HG03558 (cell line): ENCODE measurements around the gene ITIH4.
"Not testable (repeated sequence)": the region's sequence is repeated elsewhere in the genome, so short reads cannot be mapped to it uniquely, and the experiment has no call there.

Experiments used
- ATAC-seq: cut with Tn5 transposase; IDR thresholded peaks from one replicate; pipeline ENCODE4 v1.9.1; 2021; ENCODE audit warnings: moderate number of reproducible peaks; ENCODE audit not compliant: unreplicated experiment; ENCODE audit errors: extremely low read depth

The ITIH4 gene

DNA sequence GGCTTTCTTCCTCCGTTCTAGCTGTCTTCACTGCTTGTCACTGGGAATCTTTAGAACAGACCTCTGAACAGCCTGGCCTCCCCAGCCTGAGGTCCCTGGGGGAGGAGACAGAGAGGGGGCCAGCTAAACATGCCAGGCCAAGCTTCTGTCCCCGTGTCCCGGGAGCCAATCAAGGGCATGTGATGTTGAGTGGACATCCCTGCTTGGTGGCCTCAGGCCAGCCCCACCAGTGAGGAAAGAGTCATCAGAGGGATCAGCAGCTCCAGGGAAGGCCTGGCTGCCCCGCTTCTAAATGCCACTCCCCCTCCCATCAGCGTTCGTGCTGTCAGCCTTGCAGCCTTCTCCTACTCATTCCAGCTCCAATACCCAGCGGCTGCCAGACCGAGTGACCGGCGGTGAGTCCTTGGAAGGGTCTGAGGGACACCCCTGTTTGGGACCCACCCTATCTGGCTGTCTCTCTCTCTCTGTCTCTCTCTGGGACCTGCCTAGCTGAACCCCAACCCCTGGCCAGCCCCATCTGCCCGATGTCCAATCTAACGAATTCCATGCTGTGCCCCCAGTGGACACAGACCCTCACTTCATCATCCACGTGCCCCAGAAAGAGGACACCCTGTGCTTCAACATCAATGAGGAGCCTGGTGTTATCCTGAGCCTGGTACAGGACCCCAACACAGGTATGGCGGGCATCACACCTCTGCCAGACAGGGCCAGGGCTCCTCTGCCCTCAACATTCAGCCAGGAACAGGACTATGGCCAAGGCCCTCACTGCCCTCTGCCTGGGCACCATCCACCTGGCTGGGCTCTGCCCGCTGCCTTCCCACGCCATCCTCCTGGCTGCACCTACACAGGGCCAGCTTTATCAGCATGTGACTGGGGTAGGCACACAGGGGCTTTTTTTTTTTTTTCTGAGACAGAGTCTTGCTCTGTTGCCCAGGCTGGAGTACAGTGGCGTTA, 42.5 kb downstream of the ITIH4 start:
- no peak for ATAC-seq

DNA sequence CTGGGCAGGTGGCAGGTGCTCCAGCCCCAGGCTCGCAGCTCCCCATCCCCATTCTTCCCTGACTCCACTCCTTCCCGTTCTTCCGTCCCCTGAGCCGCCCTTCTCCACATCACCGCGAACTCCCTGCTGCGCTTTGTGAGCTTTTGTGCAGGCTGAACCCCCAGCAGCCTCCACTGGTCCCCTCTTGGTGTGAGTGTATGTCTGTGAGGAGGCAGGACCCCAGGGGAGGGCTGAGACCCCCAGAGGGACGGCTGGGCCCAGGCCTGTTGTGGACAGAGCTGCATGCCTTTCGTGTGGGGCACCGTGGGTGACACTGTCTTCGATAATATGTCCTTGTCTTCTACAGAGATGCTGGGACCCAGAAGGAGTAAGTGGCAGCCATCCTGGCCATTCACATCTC, 43.2 kb downstream of the ITIH4 start:
- no peak for ATAC-seq

DNA sequence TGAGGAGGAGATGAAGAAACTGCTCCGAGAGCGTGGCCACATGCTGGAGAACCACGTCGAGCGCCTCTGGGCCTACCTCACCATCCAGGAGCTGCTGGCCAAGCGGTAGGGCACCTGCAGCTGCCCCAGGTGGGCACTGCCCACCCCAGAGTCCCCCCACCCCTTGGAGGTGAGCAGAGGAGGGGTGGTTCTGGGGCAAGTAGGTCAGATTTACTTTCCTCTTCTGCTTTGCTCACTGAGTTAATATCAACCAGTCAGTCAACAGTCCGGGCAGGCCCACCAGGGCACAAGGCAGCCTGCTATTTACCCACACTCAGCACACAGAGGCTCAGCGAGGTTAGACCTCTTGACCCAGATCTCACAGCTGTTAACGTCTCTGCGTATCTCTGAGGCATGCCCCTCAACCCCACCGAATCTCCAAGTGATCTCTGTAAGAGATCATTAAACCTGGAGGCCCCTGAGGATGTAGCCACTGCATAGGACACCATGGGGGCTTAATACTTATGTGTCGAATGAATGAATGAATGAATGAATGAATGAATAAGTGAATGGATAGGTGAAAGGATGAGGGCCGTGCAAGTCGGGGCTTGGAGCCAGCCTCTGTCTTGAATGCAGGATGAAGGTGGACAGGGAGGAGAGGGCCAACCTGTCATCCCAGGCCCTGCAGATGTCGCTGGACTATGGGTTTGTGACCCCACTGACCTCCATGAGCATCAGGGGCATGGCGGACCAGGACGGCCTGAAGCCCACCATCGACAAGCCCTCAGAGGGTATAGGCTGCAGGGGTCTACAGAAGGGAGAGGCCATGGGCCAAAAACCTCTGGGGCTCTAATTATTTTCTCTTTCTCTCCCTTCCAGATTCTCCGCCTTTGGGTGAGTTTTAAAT, 43.9 kb downstream of the ITIH4 start:
- ATAC-seq: no peak

DNA sequence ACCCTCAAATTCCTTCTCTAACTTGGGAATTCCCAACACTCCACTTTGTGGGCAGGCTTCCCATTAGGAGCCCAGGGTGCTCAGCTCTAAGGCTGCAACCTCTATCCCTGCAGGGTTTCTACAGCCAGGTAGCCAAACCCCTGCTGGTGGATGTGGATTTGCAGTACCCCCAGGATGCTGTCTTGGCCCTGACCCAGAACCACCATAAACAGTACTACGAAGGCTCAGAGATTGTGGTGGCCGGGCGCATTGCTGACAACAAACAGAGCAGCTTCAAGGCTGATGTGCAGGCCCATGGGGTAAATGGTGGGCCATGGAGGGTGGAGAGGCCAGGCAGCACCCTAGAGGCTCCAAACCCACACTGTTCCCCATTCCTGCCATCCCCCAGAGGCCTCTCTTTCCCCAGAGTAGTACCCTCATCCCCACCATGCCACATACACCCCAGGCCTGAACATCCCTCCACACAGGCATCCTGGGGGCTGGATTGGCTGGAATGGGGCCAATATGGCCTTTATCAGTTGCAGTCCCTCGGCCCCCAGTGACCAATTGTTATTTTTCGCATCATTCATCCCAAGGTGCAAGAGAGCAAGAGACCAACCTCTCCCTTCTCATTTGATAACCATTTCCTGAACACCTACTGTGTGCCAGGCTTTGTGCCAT, 45.4 kb downstream of the ITIH4 start:
- no peak for ATAC-seq

DNA sequence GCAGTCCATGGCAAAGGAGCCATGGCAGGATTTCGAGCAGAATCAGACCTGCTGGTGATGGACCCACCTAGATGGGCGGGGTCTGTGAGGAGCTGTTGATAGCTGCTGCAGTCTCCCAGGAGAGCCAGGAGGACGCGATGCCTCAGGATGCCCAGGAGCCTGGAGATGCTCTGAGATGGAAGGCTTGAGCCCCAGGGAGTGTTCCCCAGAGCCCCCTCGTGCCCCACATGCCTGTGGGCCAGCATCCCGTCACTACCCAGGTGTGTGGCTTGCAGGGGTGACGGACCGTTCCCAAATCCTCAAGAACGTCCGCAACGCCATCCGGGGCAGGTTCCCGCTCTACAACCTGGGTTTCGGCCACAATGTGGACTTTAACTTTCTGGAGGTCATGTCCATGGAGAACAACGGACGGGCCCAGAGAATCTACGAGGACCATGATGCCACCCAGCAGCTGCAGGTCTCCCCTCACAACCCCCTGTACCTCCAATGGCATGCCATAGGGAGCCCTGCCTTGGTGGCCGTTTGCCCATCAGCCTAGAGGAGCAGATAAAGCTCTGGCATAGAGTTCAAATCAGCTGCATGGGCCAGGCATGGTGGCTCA, 46.4 kb downstream of the ITIH4 start:
- ATAC-seq: no peak

DNA sequence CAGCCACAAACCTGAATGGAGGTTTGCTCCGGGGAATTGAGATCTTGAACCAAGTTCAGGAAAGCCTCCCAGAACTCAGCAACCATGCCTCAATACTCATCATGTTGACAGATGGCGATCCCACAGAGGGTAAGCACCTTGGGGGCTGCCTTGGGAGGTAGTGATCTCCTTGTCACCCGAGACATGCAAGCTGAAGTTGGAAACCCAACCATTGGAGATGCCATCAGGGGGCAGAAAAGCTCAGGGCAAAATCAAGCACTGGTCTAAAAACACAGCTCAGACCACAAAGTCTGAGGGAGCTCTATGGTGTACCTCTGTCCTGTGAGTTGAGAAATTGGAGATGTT, 47.3 kb downstream of the ITIH4 start:
- no peak for ATAC-seq

DNA sequence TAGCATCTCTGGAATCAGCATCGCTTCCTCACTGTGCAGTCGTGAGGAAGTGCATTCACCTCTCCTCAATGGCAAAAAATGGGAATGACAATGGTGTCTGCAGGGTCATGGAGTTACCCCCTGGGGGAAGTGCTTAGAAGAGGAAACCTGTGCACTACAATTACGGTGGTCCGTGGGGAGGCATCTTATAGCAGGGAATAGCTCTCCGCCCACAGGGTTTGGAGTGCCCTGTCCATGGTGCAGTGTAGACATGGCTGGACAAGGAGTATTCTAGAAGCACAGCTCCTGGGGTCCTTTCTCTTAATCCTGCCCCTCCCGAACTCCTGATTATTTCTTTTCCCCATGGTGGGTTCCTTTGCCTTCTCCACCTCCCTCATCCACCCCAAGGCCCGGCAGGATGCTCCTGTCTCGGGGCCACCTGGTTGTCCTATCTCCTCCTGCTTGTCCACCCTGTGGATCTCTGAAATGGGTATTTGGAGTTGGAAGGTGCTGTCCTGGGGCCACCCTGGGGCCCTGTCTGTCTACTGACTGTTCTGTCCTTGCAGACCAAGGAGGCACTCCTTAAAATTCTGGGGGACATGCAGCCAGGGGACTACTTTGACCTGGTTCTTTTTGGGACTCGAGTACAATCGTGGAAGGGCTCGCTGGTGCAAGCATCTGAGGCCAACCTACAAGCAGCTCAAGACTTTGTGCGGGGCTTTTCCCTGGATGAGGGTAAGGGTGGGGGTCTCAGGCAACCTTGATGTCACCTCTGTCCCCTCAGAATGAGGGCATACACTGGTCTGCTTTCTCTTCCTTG, 47.9 kb downstream of the ITIH4 start:
- ATAC-seq: no peak

DNA sequence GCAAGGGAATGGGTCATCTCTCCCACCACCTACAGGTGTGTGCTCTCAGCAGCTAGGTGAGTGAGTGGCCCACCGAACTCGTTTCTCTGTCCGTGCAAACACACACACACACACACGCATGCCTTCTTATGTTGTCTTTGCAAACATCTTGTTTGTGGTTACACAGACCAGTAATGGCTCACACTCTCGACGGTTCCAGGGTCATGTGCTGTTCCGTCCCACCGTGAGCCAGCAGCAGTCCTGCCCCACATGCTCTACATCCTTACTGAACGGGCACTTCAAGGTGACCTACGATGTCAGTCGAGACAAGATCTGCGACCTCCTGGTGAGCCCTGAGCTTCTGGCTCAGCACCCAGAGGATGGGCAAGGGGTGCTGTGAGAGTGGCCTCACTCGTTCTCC, 48.7 kb downstream of the ITIH4 start:
- no peak for ATAC-seq

DNA sequence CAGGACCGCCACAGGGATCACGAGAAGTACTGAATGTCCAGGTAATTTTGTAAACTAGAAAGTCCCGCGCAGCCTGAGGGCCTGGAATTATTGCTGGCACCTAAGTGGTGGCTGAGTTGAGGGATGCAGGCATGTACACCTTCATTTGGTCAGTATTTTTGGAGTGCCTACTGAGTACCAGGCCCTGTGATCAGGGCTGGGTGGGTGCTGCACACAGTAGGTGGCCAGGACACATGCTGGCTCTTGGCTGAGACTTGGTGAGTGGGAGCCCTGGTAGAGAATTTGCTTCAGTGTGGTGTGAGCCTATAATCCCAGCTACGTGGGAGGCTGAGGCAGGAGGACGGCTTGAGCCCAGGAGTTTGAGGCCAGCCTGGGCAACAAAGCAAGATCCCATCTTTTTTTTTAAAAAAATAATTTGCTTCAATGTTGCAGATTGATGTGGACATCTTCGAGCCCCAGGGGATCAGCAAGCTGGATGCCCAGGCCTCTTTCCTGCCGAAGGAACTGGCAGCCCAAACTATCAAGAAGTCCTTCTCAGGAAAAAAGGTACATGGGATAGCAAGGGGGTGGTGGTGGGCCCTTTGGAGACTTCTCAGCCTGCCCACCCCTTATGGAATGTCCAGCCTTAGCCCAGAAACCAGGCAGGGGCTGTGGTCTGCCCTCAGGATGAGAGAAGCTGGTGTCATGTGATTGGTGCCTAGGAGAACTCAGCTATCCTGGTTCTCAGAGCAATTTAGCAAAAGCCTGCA, 50.5 kb downstream of the ITIH4 start:
- ATAC-seq: no peak

DNA sequence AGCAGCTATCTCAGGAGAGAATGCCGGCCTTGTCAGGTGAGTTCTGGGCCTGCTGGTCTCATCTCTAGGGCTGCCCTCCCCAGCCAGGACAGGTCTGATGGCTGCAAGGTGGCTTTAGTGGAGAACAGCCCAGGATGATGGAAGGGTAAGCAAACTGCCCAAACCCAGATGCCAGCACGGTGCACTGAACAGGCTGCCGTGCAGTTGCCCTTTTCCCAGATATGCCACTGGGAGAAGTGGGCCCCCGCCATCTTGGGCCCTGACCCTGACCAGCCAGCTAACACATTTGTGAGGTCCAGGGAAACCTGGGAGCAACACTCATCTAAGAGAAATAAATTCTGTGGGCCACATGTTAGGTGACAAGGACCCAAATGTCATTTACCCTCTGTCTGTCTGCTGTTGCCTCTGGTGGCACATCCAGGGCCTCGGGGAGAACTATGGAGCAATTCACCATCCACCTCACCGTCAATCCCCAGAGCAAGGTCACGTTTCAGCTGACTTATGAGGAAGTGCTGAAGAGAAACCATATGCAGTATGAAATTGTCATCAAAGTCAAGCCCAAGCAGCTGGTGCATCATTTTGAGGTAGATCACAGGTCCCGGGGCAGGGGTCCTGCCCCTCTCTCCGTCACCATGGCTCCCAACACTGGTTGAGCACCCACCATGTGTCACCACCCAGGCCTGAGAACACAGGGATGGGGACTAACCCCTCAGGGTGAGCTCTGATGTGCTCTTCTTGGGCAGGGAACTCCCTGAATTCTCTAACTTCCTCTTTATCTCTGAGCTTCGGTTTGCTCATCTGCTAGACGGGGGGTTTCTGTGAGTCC, 51.2 kb downstream of the ITIH4 start:
- ATAC-seq: peak; percentile 62

DNA sequence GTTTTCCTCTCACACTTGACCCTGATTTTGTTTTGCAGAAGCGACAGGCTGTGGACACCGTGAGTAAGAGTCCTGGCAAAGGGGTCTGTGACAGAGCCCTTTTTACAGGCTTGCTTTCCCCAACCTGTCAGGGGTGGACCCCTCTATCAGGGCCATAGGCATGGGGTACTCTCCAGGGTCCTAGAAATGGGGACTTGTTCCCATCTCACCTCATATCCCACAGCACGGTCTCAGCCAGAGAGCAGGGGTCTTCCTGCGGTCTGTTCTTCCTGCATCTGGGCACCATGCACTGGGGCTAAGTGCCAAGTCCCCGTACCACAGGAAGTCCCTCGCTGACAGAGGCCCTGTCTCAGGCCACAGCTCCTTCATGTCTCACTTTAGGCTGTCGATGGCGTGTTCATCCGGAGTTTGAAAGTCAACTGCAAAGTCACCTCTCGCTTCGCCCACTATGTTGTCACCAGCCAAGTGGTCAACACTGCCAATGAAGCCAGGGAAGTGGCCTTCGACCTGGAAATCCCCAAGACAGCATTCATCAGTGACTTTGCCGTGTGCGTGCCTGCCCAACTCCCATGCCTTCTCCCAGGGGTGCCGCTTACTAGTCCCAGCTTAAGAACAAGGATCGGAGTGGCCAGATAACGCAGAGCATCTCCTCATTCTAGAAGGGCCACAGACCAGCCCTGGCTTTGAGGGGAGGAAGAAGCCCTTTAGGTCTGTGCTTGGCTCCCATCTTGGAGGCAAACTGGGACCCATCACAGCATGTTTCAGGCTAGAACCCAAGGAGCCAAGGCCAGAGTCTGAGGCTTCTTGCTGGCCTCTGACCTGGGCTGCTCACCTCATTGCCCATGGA, 52.3 kb downstream of the ITIH4 start:
- ATAC-seq: no peak

DNA sequence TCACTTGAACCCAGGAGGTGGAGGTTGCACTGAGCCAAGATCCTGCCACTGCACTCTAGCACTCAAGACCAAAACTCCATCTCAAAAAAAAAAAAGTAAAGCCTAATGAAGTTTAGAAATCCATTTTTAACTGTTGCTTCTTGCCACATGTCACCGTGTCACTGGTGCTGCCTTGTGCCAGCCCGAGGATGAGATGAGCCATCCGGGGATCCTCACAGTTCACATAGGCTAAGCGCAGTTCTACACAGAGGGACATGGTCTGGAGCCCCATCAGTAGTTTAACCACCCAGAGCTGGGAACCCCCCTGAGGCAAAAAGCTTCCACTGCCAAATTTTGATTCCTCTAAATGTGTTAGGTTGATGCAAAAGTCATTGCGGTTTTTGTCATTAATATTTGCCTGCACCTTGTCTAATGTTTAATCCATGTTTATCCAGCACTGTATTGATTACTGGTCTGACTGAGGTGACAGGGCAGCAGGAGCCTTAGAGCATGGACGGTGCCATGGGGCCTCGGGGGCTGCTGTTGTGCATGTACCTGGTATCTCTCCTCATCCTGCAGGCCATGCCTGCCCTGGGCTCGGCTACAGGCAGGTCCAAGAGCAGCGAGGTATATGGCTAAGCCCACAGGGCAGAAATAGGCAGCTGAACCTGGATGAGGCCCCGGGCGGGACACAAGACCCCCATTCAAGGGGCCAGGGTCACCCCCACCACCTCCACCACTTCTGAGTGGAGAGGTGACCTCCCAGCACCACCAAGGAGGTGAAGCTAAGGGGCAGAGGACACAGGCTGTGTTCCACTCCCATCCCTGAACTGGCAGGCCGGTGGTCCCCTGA, 53.1 kb downstream of the ITIH4 start, which contains the start of gene ITIH1:
Gene ITIH1 (plus strand): TSS at position 473 of the 832 bp plus-strand sequence. CDS start 17 bp downstream, at position 490.
- no peak for ATAC-seq

DNA sequence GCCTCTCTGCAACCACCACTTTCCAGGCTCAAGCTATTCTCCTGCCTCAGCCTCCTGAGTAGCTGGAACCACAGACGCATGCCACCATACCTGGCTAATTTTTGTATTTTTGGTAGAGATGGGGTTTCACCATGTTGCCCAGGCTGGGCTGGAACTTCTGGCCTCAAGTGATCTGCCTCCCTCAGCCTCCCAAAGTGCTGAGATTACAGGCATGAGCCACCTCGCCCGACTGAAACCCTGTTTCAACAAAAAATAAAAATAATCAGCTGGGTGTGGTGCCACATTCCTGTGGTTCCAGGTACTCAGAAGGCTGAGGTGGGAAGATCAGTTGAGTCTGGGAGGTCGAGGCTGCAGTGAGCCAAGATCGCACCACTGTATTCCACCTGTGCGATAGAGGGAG, 54.0 kb downstream of the ITIH4 start:
- not testable (repeated sequence) for ATAC-seq

DNA sequence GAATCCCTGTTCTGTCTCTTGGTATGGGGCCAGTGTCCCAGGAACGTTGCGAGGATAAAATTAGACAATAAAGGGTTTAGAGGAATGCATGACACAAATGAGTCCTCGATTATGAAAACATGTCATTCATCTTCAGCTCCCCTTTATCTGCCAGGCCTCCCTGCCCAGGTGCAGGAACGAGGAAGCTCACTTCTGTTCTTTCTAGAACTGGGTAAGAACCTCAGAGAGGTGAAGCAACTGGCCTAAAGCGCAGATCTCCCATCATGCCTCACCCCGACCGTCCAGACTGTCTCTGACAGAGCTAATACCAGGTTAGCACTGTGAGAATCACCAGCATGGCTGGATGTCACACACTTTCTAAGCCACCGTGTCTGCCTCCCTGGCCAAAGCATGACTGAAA, 54.6 kb downstream of the ITIH4 start:
- ATAC-seq: no peak

DNA sequence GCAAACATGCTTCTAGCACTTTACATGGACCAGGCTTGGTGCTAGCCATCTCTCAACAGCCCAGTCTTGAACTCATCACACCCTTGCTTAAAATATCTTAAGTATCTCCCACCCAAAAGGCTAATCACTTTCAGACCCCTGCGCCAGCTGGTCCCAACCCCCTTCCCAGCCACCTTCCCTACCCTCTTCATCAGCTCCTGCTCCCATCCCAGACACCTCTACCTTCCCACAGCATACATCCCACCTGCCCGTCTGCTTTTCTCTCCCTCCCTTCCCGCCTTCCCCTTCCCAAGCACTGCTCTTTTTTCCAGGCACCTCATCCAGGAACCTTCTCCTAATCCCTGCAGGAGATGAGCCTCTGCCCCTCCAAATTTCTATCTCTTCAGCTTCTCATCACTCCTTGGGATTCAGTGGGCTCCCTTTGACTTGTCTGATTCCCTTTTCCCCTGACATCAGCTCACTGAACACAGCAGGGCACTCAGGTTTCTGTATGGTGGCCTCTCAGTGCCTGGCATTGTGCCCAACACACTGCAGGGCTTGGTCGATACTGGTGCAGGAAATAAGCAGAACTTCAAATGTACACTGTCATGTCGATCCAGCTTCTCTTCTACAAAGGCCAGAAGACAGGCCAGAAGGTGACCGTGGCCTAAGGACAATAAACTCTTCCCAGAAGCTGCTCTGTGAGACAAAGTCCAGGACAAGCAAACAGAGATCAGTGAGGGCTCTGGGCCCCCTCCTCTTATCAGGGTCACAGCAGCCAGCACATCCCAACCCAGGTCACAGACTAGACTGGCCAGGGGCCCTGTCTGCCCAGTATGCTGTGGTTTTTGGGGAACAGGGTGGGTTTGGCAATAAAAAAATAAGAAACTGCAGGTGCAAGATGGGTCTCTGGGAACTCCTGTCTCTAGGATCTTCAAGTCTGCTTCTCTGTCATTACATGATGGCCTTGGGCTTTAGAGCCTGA, 55.3 kb downstream of the ITIH4 start:
- ATAC-seq: no peak
